M059J (cell line): Measurements from ENCODE around the gene GRIN2A. TPM values are rescaled to one million over a fixed set of nuclear protein-coding genes. Genes with fewer than 3 reads are reported as not detected.

Experiments used
- DNase-seq: peaks from one replicate; pipeline ENCODE4 v3.0.0-alpha.2; 2012; ENCODE audit warnings: low read depth
- total RNA-seq: library from RNA; depleted of rRNA; stranded (reverse); fragments of >200 nt; shearing (Covaris generic); gene quantifications from 2 replicates; pipeline ENCODE4 v1.2.3, GENCODE V29; 2014

GRIN2A gene
- total RNA-seq, 1 experiment from 2014 or later = 9.8 TPM

GRCh38 chr16:10086620-10087019 is 95.6 kb downstream of the GRIN2A start:
- DNase-seq = peak; percentile 55

GRCh38 chr16:10085078-10085798 is 97.0 kb downstream of the GRIN2A start:
- no peak for DNase-seq

GRCh38 chr16:10083301-10083700 is 98.9 kb downstream of the GRIN2A start:
- peak; percentile 62 for DNase-seq

GRCh38 chr16:10081201-10081940 is 100.9 kb downstream of the GRIN2A start:
- peak; percentile 74 for DNase-seq

- peak; percentile 98 for DNase-seq
Observed at GRCh38 chr16:10080051-10080772, 102.0 kb downstream of the GRIN2A start.

- peak; percentile 84 for DNase-seq
Observed at GRCh38 chr16:10078541-10078949, 103.7 kb downstream of the GRIN2A start.

- DNase-seq = peak; percentile 57
Observed at GRCh38 chr16:10077861-10078260, 104.4 kb downstream of the GRIN2A start.

- DNase-seq = no peak
Observed at GRCh38 chr16:10076037-10076436, 106.2 kb downstream of the GRIN2A start.

- no peak for DNase-seq
Observed at GRCh38 chr16:10070591-10070990, 111.6 kb downstream of the GRIN2A start.

GRCh38 chr16:10069374-10069773 is 112.9 kb downstream of the GRIN2A start:
- no peak for DNase-seq

GRCh38 chr16:10067835-10068234 is 114.4 kb downstream of the GRIN2A start:
- no peak for DNase-seq

- no peak for DNase-seq
Observed at GRCh38 chr16:10067406-10067805, 114.8 kb downstream of the GRIN2A start.

- DNase-seq = no peak
Observed at GRCh38 chr16:10065019-10065418, 117.2 kb downstream of the GRIN2A start.

GRCh38 chr16:10048850-10049249 is 133.4 kb downstream of the GRIN2A start:
- no peak for DNase-seq

GRCh38 chr16:10045947-10046346 is 136.3 kb downstream of the GRIN2A start:
- no peak for DNase-seq

GRCh38 chr16:10045291-10045775 is 136.9 kb downstream of the GRIN2A start:
- peak; percentile 43 for DNase-seq

- no peak for DNase-seq
Observed at GRCh38 chr16:10040136-10041080, 141.8 kb downstream of the GRIN2A start.

GRCh38 chr16:10039220-10040096 is 142.8 kb downstream of the GRIN2A start:
- peak; percentile 39 for DNase-seq

- peak; percentile 57 for DNase-seq
Observed at GRCh38 chr16:10037751-10038150, 144.5 kb downstream of the GRIN2A start.

- DNase-seq = no peak
Observed at GRCh38 chr16:10036956-10037355, 145.3 kb downstream of the GRIN2A start.
